Activated gamma-delta T cell treated with anti-CD3 and anti-CD28 coated beads, Interleukin-2, amount 50 U/mL, for 16 hours (primary cell): ENCODE results near the gene ELMO1.

Experiments
- DNase-seq: peaks from one replicate; pipeline ENCODE4 v3.0.0-alpha.2; 2020; ENCODE audit warnings: low read depth

The ELMO1 gene

GRCh38 chr7:37118004-37118403 is 330.7 kb downstream of the ELMO1 start:
- DNase-seq = no peak

- no peak for DNase-seq
These were observed 331.4 kb downstream of the ELMO1 start for GRCh38 chr7:37117292-37117691.

GRCh38 chr7:37116093-37116701 is 332.5 kb downstream of the ELMO1 start:
- DNase-seq = no peak

- DNase-seq = no peak
These were observed 334.9 kb downstream of the ELMO1 start for GRCh38 chr7:37113661-37114355.

- DNase-seq = no peak
These were observed 335.8 kb downstream of the ELMO1 start for GRCh38 chr7:37112876-37113275.

GRCh38 chr7:37112218-37112617 is 336.4 kb downstream of the ELMO1 start:
- no peak for DNase-seq

- no peak for DNase-seq
These were observed 337.2 kb downstream of the ELMO1 start for GRCh38 chr7:37111459-37111858.

- DNase-seq = no peak
These were observed 337.8 kb downstream of the ELMO1 start for GRCh38 chr7:37110660-37111424.

GRCh38 chr7:37109843-37110242 is 338.8 kb downstream of the ELMO1 start:
- DNase-seq = no peak

GRCh38 chr7:37109016-37109683 is 339.5 kb downstream of the ELMO1 start:
- DNase-seq = no peak

- DNase-seq = no peak
These were observed 340.0 kb downstream of the ELMO1 start for GRCh38 chr7:37108615-37109014.

- no peak for DNase-seq
These were observed 341.5 kb downstream of the ELMO1 start for GRCh38 chr7:37107047-37107750.

- no peak for DNase-seq
These were observed 342.9 kb downstream of the ELMO1 start for GRCh38 chr7:37105762-37106161.

GRCh38 chr7:37104822-37105518 is 343.7 kb downstream of the ELMO1 start:
- no peak for DNase-seq

- DNase-seq = no peak
These were observed 346.0 kb downstream of the ELMO1 start for GRCh38 chr7:37102518-37103137.

GRCh38 chr7:37100735-37101331 is 347.8 kb downstream of the ELMO1 start:
- DNase-seq = no peak

- DNase-seq = no peak
These were observed 349.9 kb downstream of the ELMO1 start for GRCh38 chr7:37098762-37099161.

- no peak for DNase-seq
These were observed 350.7 kb downstream of the ELMO1 start for GRCh38 chr7:37097983-37098382.

GRCh38 chr7:37097276-37097675 is 351.4 kb downstream of the ELMO1 start:
- DNase-seq = no peak

- DNase-seq = no peak
These were observed 352.3 kb downstream of the ELMO1 start for GRCh38 chr7:37096341-37096740.

GRCh38 chr7:37095122-37095521 is 353.5 kb downstream of the ELMO1 start:
- no peak for DNase-seq
